HG03196 (cell line): ENCODE measurements around the gene ATP1A1.

Experiments
- ATAC-seq: cut with Tn5 transposase; IDR thresholded peaks from one replicate; pipeline ENCODE4 v1.9.1; 2021; ENCODE audit not compliant: unreplicated experiment

ATP1A1 gene

DNA sequence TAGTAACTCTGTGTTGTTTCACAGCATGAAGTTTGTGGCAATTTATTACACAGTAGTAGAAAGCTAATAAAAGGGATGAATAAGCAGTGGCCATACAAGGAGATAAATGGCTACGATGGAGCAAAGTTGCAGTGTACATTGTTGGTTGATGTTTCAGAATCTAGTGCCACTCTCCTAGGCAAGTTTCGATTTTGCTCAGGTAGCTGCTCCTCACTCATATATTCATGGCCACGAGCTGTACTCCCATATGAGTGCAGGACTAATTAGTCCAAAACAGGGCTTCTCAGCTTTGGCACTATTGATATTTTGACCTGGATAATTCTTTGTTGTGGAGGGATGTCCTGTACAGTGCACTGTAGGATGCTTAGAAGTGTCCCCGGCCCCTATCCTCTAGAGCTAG lies 30.0 kb upstream of the ATP1A1 start:
- no peak for ATAC-seq

DNA sequence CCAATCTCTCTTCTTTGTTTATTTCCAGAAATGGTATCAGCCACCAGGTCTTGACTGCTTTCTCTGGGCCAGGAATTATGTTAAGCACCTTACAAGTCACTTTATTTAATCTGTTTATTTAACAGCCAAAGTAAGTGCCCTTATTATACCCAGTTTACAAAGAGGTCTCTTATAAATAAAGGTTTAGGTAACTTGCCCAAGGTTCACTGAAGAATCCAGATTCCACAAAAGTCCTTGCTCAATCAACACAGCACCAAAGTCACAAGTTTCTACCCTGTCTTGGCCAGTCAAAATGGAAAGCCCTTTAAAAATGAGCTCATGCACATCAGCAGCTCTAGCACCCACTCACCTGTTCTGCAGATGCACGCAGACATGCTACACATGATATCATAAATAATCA lies 28.0 kb upstream of the ATP1A1 start:
- no peak for ATAC-seq

DNA sequence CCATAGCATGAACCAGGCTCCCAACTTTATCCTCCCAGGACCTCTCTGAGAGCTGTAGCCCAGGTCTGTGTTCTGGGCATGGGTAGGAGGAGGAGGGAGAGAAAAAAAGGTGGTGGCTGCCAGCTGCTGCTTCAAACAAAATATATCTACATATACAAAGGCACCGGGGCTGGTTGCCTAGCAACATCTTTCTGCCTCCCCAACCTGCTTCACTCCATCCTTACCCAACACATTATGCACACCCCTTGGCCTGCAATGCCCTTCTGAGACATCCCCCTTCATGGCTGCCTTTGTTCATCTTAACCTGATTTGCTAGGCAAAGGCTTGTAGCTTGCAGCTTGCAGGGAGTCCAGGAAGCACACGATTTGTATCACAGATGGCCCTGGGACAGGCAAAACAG lies 27.2 kb upstream of the ATP1A1 start:
- ATAC-seq, result no peak

DNA sequence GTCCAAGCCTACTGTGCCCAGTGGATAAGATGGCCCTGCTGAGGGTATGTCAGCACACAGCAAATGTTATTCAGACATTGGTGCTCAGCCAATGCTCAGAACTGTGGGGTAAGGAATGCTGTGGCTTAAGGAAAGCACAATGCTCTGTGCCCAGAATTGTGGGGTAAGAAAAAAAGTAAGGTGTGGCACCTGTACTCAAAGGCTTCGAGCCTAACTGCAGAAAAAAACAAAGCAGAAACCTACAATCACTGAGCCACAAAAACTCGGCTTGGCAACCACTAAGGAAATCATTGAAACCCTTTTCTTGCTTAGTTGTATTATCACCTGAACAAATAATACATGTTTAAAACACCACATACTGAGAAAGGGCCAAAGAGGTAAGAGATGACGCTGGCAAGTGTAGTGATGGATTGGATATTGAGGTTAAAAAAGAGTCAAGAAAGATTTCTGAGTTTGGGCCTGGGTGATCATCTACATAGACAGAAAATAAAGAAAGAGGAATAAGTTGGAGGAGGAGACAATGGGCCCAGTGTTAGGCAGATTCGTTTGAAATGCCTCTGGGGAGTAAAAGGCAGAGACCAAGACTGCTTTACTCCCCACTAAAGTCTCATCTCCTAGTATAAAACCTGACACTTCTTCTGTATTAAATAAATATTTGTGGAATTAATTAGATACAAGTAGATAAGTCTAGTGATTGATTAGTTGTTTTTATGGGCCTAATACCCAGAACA lies 25.9 kb upstream of the ATP1A1 start:
- ATAC-seq, result no peak

DNA sequence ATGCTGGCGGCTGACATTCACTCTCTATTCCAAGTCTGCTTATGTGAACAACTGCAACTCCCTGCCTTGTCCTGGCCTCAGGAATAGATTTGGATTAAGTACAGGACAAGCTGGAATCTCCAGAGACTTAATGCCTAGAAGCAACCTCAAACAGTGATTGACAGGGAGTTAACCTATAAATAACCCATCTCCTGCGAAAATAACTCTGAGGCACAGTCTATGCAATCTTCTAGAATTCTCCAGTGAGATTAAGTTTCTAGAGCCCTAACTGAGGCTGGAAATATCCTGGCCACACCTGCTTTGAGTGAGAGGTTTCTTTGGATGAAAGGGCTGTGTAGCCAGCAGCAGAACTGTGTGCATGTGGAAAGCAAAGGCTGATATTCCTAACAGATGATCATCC lies 25.3 kb upstream of the ATP1A1 start:
- ATAC-seq, result no peak

DNA sequence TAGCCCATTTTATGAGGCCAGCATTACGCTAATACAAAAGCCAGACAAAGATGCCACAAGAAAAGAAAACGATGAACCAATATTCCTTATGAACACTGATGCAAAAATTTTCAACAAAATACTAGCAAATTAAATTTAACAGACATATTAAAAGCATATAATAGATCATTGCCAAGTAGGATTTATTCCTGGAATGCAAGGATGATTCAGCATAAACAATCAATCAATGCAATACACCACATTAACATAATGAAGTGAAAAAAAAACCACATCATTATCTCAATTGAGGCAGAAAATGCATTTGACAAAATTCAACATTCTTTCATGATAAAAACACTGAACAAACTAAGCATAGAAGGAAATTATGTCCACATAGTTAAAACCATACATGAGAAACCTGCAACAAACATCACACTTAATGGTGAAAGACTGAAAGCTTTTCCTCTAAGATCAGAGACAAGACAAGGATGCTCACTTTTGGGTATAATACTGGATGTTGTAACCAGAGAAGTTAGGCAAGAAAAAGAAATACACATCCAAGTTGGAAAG lies 22.9 kb upstream of the ATP1A1 start:
- ATAC-seq, result no peak

DNA sequence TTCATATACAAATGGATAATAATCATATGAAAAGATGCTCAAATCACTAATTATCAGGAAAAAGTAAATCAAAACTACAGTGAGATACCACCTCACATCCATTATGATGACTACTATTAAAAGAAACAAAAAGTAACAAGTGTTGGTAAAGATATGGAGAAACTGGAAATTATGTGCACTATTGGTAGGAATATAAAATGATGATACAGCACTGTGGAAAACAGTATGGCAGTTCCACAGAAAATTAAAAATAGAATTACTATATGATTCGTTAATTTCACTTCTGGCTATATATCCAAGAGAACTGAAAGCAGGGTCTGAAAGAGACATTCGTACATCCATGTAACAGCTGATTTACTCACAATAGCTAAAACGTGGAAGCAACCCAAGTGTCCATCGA lies 21.1 kb upstream of the ATP1A1 start:
- ATAC-seq, result no peak

DNA sequence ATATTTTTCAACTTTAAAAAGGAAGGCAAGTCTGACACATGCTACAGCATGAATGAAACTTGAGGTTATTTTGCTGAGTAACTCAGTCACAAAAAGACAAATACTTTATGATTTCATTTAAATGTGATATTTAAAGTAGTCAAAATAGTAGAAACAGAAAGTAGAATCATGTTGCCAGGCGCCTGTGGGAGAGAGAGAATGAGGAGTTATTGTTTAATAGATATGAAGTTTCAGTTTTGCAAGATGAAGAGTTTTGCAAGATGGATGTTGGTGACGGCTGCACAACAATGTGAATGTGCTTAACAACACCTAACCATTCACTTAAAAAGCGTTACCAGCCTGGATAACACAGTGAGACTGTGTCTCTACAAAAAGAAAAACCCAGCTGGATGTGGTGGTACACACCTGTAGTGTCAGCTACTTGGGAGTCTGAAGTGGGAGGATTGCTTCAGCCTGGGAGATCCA lies 20.7 kb upstream of the ATP1A1 start:
- no peak for ATAC-seq

DNA sequence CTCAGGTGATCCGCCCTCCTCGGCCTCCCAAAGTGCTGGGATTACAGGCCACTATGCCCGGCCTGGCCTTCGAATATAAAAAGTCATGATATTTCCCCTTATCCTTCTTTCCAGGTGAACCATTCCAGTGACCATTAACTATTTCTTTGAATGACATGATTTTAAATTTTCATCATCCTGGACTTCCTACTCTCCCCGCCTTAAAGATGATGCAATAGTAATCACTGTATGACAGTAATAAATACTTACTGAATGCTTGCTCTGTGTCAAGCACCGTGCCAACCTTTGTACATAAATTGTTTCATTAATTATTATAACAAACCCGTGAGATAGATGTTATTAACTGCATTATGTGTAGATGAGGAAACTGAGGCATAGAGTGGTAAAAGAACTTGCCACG lies 19.9 kb upstream of the ATP1A1 start:
- no peak for ATAC-seq

DNA sequence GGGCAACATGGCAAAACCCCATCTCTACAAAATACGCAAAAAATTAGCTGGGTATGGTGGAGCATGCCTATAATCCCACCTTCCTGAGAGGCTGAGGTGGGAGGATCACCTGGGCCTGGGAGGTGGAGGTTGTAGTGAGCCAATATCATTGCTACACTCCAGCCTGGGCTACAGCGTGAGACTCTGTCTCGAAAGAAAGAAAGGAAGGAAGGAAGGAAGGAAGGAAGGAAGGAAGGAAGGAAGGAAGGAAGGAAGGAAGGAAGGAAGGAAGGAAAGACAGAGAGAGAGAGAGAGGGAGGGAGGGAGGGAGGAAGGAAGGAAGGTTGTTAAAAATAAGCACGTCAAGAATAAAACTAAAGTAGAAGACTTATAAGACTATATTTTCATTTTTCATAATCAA lies 17.0 kb upstream of the ATP1A1 start:
- ATAC-seq, result no peak

DNA sequence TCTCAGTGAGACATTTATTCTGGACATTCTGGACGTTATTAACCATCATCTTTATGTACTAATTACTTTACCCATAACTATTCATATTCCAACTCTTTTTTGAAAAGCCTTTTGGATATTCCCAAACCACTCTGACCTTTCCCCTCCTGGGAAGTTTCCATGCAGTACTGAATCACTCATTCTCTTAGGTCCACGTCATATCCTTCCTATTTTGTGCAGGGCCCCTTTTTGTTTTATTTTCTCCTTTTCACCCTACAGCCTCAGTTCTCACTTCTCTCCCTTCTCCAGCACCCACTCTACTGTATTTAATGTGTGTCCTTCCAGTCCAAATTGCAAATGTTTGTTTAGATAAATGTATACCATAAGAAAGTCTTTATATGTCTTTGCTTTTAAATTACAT lies 16.4 kb upstream of the ATP1A1 start:
- no peak for ATAC-seq

DNA sequence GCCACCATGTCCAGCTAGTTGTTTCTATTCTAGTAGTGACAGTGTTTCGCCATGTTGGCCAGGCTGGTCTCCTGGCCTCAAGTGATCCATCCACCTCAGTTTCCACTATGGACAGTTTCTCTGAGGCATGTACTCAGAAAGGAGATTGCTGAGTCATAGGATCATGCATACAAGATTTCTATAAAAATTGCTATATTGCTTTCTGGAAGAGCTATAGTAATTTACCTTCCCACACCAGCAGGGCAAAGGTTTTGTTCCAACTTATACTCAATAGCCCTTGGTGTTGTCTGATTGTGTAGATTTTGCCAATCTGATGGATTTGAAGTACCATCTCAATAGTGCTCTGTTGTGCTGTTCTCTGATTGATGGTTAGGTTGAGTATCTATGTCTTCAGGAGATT lies 15.6 kb upstream of the ATP1A1 start:
- ATAC-seq, result no peak

DNA sequence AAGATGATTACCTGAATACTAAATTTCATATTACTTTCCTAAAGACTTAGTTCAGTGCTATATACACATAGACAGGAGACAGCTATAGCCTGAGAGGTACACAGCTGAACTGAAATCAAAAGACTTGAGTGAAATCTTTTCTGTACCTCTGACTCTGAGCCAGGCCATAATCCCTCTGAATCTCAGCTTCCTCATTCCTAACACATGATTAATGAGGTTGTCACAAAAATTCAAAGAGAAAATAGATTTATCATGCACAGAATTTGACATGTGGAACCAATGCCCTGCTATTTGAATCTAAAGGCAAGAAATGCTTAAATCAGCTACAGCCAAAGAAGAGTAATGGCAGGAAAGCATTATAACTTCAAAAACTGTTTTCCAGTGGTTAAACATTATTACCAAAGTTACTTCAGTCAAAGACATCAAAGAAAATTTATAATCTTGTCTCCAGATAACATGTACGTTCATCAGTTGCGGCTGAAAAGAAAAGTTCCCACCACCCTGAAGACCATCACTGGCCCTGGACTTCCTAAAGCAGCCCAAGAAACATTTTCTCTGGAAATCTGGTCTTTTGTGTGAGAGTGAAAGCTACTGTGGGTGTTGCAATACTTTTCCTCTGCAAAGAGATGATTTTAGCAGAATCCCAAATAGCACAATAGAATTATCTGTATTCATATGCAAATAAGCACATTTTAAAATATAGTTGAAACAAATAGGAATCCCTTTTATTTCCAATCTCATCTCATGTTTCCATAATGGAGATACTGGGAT lies 13.8 kb upstream of the ATP1A1 start:
- ATAC-seq, result no peak

DNA sequence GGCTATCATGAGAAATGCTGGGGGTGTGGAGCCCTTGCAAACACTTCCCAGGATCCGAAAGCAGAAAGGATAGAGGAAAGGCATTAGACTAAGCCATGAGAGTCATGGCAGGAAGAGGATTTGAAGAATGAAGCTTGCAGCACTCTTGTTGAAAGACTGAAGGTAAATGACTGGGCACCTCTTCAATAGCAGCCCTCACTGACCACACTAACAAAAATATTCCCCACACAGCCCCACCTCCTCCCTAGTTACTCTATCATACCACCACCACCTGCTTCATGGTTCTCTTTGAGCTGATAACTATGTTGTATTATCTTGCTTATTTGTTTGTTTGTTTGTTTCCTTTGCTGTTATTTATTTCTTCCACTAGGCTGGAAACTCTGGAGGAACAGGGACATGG lies 13.2 kb upstream of the ATP1A1 start:
- ATAC-seq, result no peak

DNA sequence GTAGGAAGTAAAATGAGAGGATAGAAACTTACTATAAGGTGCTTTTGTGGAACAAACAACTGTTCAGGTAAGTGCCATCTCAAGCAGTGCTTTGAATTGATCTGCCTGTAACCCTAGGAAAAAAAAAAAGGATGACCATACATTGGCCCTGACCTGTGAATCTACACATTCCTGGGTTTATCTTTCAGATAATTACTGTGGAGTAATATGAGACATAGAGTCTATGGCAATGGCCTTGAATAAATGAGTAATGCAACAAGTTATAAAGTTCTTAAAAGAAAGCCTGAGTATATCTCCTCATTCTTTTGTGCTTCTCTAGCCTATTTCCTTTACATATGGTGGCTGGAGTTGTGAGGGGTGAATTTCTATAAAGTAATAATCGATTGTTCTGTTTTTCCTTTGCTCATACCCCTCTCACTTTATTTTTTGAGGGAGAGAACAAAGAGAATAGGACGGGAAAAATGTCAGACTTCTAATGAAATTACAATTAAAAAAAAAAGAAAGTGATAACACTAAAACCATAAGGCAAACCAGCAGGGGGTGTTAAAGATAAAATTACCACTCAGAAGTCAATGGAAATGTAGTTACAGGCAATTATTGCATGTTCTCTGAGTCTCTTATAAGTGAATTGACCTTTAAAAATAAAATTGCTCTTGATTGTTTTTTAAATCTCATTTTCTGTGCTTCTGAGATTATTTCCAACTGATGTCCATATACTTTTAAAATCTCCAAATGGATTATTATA lies 12.4 kb upstream of the ATP1A1 start:
- ATAC-seq, result no peak

DNA sequence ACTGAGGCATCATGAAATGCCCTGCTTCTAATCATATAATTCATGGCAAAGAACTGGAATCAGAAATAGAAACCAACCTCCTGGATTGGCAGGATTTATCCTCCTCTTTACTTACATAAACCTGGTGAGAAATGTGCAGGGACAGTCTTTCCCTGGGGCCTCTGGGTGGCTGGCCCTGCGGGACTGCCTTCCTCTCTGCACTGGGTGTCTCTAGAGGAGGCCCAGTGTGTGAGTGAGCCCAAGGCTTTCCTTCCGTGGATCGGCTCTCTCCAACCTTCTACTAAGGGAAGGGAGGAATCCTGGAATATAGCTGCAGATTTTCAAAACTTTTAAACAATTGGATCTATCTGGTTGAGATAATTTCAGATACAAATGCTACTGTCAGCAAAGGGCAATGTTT lies 11.4 kb upstream of the ATP1A1 start:
- no peak for ATAC-seq

DNA sequence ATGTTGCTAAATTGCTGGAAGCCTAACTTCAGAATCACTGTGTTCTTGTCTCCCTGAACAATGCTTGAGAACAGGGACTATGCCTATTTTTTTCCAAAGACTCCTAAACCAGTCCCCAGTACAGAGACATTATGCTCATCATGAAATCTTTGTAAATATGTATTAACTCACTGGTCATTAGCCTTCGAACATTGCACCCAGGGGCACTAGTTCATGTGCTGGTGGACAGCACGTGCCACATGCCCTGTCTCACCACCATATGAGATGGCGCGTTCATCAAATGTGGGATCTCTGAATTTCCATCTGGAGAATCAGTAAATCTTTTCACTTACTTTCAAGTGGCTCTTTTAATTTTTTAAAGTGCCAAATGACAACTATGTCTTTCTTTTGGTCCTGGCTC lies 11.0 kb upstream of the ATP1A1 start:
- ATAC-seq, result no peak

DNA sequence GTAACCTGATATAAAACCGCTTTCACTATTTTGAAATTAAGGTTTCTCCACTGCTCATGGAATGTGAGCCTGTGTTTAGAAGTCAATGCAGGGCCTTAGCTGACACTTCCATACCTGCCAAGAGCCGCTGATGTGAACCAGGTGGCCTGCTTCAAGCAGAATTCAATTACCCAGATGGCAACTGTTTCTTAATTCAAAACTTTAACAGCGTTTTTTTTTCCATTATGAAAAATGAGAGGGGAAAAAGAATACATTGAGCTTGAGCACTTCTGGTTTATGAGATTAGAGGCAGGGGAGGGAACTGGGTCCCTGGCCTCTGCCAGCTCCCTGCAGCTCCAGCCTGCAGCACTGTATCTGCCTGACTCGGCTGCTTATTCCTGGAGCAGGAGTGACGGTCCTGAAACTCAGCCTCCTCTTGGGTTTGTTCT lies 7.7 kb upstream of the ATP1A1 start:
- no peak for ATAC-seq

DNA sequence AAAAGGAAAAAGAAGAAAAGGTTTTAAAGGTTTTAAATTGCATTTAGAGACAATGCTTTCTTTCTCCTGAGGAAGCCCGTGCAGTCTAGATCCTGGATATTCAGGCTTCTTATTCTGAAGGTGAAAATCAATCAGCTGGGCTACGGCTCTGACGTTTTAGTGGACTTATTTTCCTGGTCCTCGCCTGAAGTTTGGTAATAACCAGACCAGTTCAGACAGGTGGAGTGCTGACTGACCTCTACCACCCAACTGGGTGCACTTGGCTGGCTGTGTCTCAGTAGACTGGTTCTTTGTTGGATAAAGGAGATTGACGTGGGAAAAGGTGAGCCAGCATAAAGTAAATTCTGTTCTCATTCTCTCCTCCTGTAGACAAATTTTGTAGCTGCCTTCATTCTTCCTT lies 7.2 kb upstream of the ATP1A1 start:
- ATAC-seq, result no peak

DNA sequence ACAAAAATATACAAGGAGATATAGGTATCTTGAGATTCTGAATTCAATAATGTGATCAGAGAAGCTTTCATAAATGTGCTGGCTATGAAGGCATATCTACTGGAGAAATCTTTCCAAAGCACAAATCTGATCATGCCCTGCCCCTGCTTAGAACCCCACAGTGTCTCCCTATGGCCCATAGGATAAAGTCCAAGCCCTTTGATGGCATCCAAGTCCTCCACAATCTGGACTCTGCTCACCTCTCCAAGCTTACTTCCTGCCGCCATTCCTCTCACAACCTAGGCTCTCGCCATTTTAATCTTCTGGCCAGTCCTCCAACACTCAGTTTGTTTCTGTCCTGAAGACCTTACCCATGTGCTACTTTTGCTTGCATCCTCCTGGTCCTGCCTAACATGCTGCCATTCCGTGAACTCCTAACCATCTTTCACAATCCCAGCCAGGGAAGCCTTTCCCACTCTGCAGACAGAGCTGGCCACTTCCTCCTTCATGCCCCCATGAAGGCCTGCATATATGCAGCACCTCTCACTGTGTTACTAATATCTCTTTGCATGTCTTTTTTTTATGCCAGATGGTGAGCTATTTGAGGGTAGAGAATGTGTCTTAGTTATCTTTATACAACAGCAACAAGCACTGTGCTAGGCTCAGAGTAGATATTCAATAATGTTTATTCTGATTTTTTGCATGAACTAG lies 5.6 kb upstream of the ATP1A1 start:
- no peak for ATAC-seq

DNA sequence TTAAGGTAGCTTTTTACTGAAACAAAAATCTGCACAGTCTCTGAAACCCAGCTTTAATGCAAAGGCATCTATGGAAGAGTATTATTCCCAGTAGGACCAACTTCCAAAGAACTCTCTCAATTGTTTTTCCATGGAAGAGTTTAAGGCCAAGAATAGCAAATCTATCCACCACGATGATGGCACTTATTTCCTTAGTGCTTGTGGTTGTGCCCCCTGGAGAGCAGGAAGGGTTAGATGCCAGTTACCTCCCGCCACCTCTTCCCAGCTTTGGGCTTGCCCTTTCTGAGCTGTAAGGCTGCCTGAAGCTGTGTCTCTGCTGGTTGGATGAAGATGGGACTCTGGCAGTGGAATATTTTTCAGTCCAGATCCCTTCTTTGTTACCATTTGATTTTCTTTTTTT lies 4.8 kb upstream of the ATP1A1 start:
- no peak for ATAC-seq
